Right forelimb (tissue), 1 donor: ENCODE data around the gene SP6.

Experiments
- DNase-seq: peaks from one replicate; pipeline ENCODE4 v3.0.0-alpha.2; 2018

SP6 gene

GRCh38 chr17:47850692-47851573, at the start of gene SP6:
Gene SP6 (minus strand): TSS chr17:47851163. CDS start chr17:47848429, 2,734 bp downstream.
- DNase-seq: no peak

GRCh38 chr17:47899643-47900042, 48.7 kb upstream of the SP6 start:
- no peak for DNase-seq

DNA sequence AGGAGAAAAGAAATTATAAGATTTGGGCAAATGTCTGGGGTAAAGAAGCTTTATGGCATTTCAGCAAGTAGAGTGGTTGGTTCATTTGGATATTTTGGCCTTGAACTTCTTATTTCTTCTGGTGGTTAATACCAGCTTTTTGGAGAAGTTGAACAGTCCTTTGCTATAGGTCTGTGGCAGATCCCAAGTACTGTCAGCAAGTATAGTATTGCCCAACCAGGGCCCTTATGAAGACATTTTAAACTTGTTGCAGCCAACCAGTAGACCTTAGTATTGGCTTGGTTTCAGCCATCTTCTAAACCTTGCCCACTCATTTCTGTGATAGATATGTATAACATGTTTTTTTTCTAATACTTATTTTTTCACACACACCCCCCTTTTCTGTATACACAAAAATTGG, 47.3 kb upstream of the SP6 start:
- DNase-seq: no peak

DNA sequence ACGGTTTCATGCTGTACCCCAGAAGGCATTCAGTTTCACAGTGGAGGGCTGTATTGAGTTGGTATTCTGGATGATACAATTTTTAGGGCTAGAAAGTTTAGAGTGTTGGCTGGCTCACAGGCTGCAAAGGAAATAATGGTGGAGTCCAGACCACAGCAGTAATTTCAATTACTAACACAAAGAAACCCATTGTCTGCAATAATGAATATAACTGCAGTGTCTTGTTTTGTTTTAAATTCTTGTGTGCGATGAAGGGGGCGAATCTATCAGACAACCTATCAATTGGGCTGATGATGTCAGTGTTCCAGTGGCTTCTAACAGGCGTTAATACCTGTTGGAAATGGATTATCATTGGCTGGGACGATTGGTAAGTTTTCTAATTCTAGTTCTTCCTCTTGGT, 46.6 kb upstream of the SP6 start:
- no peak for DNase-seq

- DNase-seq: no peak
Measured at GRCh38 chr17:47896672-47897490, 45.9 kb upstream of the SP6 start.

DNA sequence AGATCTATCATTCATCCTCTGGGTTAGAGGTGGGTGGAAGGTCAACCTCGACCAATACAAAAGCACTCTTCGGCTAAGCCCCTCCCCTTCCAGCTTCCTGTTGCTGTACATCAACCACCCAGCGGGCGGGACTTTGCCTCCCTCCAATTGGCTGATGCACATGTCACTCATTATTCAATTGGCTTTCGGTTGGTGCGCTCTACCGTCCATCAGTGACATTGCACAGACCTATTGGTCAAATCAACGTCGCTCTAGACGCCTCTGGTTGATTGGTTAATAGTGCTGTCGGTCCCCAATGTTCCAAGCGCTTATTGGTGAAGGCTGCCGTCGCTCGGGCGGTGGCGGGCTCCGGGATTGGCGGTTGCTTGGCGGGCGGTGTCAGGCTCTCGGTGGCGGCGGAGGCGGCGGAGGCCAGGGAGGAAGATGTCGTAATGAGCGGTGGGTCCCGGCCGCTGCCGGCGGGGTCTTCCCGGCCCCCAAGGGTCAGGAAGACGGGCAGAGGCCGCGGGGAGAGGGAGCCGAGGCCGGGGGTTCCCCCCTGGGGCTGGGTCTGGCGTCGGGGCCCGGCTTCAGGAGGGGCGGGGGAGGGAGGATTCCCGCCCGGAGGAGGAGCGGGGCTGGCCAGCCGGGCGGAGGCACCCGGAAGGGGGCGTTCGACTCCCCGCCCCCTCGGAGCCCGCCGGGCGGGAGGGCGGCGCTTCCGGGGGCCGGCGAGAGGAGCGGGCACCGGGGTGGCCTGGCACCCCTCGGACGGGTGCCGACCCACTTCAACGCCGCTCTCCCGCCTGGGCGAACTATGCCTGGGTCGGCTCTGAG, 45.1 kb upstream of the SP6 start, which contains the start of gene SP2:
TSS of gene SP2 (plus strand) at position 381 of the 816 bp plus-strand sequence. CDS start at position 432, 51 bp downstream.
- DNase-seq: peak; percentile 100

GRCh38 chr17:47895347-47895855, 44.4 kb upstream of the SP6 start:
- no peak for DNase-seq

DNA sequence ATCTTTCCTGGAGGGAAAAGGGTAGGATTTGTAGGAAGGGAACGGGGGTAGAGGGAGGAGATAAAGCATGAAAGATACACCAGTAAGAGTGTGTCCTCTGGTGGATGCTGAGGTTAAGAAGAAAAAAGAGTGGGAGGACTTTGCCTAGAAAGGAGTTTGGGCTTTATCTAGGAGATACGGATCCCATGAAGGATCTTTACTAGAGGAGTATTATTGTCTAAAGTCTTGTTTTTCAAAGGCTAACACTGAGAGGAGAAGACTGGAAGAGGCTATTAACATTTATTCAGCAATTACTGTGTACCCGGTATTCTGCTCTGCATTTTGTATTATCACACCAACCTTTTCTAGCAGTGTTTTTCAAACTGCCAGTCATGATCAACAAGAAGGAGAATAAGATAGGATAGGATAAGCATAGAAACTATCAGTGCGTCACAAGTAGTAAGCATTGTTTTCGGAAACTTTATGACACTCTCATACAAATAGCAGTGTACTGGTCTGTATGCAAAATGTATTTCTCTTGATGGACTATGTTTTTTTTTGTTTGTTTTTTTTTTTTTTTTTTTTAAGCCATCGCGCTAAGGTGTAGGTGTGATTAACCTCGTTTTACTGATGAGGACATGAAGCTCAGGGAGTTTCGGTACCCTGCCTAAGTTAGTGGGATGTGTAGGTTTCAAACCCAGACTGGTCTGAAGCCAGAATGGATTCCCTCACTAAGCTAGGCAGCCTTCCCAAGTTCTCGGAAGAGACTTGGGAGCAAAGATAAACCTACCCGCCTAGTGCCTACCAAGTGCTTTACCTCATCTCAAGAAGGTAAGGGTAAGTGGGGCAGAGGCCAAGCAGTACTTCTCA, 43.8 kb upstream of the SP6 start:
- DNase-seq: no peak

GRCh38 chr17:47891545-47892088, 40.7 kb upstream of the SP6 start:
- no peak for DNase-seq

DNA sequence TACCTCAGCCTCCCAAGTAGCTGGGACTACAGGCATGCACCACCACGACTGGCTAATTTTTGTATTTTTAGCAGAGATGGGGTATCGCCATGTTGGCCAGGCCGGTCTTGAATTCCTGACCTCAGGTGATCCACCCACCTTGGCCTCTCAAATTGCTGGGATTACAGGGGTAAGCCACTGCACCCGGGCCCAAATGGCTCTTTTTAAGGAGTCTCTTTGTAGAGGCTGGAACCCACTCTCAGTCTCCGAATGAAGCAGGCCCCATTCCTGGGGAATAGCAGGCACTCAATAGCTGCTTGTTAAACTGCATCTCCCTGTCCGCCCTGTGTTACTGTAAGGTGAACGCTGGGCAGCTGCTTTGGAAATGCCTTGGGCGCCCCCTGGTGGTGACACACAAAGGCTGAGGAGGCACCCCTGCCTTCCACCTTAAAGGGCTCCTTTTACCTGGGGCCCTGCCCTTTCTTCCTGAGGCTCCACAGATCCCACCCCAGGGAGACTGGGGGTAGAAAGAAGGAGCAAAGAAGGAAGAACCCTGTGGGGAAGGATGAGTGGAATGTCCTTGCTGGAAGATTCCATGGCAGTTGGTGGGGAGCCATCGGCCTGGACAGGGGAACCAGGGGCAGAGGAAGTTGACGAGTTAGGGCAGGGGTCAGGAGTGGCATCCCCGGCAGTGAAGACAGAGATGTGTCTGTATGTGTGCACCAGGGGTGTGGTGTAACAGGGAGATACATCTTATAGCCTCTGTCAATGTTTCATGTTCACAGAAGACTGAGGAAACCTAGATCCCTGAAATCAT, 39.0 kb upstream of the SP6 start:
- DNase-seq: peak; percentile 88

DNA sequence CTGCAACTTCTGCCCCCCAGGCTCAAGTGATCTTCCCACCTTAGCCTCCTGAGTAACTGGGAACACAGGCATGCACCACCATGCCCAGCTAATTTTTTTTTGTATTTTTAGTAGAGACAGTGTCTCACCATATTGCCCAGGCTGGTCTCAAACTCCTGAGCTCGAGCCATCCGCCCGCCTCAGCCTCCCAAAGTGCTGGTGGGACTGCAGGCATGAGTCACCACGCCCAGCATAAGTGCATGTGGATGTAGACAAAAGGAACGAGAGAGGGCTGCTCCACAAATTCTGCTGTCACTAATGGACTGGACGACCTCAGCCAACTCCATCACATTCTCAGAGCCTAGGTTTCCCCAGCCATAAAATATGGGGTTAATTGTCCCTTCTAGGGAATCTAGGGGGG, 37.3 kb upstream of the SP6 start:
- DNase-seq: no peak

DNA sequence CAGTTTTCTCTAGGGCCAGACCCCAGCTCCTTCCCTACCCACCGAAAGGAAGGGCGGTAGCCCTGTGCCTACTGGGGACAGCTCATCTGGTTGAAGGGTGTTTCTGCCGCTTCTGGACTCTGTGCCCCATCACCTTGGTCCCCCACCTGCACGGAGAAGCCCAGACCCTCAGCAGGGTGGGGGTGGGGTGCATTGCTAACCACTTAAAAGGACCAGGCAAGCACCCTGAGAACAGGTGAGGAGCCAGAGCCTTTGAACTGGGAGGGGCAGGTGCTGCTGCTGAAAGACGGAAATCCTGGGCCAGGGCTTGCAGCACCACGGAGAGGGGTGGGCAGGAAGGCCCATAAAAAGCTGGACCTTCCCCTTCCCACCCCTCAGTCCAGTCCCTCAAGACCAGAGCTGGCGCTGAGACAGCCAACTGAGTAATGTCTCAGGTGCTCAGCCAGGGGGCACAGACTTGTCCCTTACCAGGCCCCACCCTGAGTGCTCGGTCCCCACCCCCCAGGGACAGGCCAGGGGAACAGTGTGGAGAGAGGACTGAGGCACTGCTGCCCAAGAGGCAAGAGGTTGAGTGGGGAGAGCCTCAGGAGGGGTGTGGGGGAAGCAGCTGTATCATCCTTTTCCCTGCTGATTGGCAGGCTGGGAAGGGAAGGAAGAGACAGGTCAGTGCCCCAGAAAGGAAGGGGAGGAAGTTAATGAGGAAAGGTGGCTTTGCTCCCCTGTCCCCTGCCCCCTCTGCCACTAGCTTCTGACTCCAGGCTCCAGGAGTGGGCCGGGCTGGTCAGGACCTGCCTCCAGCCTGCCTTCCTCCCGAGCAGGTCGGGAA, 34.2 kb upstream of the SP6 start:
- DNase-seq: no peak

DNA sequence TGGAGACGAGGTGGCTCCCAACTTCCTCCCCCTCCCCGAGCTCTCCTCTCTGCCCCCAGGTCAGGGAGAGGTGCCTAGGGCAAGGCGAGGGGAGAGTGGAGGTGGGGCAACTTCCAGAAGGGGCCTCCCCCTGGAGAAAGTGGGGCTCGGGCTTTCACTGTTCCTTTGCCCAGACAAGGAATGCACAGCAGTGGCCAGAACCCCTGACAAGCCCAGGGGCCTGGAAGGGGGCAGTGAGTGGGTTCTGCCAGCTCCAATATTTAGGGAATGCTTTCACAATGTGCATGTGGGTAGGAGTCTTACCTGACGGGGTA, 33.4 kb upstream of the SP6 start:
- no peak for DNase-seq

GRCh38 chr17:47883589-47884426, 32.8 kb upstream of the SP6 start:
- DNase-seq: no peak

DNA sequence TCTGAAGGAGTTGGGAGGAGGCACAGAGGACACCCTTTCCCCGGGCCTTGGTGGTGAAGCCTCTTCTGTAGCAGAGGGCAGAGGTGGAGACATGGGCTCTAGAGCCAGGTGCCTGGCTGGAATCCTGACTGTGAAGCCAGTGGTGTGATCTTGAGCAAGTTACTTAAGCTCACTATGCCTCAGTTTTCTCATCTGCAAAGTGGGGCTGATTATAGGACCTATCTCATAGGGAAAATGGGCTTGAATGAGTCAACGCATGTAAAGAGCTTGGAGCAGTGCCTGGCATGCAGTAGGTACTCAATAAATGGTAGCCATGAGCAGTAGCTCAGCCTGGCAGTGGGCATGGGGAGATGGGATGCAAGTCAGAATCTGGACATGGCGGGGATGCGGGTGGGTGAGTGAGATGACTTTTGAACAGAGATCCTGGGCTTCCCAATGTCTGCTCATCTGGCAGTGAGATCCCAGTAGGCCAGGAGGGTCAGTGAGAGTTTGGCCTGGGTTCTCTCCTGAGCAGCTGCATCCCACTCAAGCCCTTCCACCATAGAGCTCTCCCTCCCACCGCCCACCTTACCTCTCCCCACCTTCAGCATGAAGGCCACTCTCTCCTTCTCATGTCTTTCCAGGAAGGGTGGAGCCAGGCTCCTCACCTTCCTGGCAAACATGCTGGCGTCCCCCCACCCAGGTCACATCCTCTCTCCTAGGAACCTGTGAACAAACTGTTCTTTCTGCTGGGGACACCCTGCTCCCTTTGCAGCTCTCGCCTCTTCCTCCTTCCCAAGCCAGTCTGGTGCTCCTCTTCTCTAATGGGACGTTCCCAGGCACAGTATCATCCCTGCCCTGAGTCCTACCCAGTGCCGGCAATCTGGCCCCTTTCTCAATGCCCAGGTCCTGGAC, 32.0 kb upstream of the SP6 start:
- no peak for DNase-seq

DNA sequence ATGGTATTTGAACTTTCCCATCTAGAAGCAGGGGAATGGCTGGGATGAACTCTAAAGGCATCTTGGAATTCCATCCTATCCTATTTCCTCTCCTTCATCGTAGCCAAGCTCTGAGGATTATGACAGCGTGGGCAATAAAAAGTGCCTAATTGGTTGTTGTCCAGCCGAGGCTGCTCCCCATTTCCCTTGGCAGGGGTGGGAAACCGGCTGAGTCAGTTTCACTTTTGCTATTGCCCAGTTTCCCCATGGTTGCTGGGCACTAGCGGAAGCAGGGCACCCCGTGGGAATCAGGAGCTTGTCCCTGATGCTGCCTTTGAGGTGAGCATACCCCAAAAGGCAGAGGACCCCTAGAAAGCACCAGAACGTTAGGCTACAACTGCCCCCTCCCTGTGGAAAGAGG, 31.3 kb upstream of the SP6 start:
- no peak for DNase-seq

DNA sequence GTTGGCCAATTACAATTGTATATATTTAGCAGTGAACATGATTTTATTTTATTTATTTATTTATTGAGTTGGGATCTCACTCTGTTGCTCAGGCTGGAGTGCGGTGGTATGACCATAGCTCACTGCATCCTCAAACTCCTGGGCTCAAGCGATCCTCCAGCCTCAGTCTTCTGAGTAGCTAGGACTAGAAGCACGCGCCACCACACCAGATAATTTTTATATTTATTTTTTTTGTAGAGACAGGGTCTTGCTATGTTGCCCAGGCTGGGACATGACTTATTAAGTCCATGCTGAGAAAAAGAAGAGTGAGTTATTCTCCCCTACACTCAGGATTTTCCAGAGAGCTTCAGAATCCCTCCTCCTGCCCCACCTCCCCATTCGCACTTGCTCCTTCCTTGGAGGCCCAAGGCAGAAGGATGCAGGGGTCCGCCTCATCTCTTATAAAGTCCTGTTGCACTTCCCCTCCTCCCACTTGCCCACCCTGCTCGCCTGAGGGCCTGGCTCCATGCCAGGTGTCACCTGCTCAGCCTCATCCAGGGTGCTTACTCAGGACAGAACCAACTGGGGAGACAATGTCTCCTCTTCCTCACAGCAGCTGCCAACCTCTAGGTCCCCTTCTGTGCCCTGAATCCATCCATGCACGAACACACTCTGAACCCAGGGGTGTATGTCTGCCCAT, 29.0 kb upstream of the SP6 start:
- DNase-seq: no peak
